GM12878 (cell line): ENCODE measurements around the gene PUDP. TPM values are rescaled to one million over a fixed set of nuclear protein-coding genes. Genes with fewer than 3 reads are reported as not detected.
A peak's percentile ranks its signal among the peaks of the same experiment; 100 is the strongest.

Experiments used
- BACH1 ChIP-seq: fragments of 450-650 bp; IDR thresholded peaks from 2 replicates; pipeline ENCODE4 v1.6.1; 2017; ENCODE audit warnings: mild to moderate bottlenecking, borderline replicate concordance
- CHD2 ChIP-seq: IDR thresholded peaks from 2 replicates; pipeline ENCODE4 v1.6.1; 2011; ENCODE audit warnings: low read depth, low read length, improper control_type of control experiment, borderline replicate concordance
- CREB1 ChIP-seq: IDR thresholded peaks from 2 replicates; pipeline ENCODE4 v1.6.1; 2012; ENCODE audit warnings: low read depth, mild to moderate bottlenecking, inconsistent platforms
- DPF2 ChIP-seq: fragments of 450-650 bp; IDR thresholded peaks from 2 replicates; pipeline ENCODE4 v1.6.1; 2017; ENCODE audit warnings: mild to moderate bottlenecking
- EZH2 ChIP-seq: IDR thresholded peaks from 2 replicates; pipeline ENCODE4 v1.6.1; 2012; ENCODE audit warnings: low read depth, mild to moderate bottlenecking, control low read depth, inconsistent platforms, low read length, borderline replicate concordance; ENCODE audit not compliant: control insufficient read depth
- HCFC1 ChIP-seq: fragments of 150-350 bp; IDR thresholded peaks from 2 replicates; pipeline ENCODE4 v1.6.1; 2014; ENCODE audit warnings: low read length
- MEF2B ChIP-seq: fragments of 450-650 bp; IDR thresholded peaks from 2 replicates; pipeline ENCODE4 v1.6.1; 2018; ENCODE audit warnings: mild to moderate bottlenecking, moderate library complexity; ENCODE audit not compliant: partially characterized antibody, poor library complexity, severe bottlenecking
- MTA3 ChIP-seq: IDR thresholded peaks from 2 replicates; pipeline ENCODE4 v1.6.1; 2012; ENCODE audit warnings: low read length, inconsistent platforms, borderline replicate concordance
- NR2C1 ChIP-seq: fragments of 450-650 bp; IDR thresholded peaks from 2 replicates; pipeline ENCODE4 v1.6.1; 2017; ENCODE audit warnings: antibody characterized with exemption, mild to moderate bottlenecking, moderate library complexity
- RELA ChIP-seq: fragments of 450-650 bp; IDR thresholded peaks from 2 replicates; pipeline ENCODE4 v1.8.0; 2014; ENCODE audit warnings: borderline replicate concordance; ENCODE audit not compliant: partially characterized antibody
- SMAD1 ChIP-seq: fragments of 450-650 bp; IDR thresholded peaks from 2 replicates; pipeline ENCODE4 v1.6.1; 2018; ENCODE audit warnings: mild to moderate bottlenecking, low read depth; ENCODE audit not compliant: partially characterized antibody
- SMARCA5 ChIP-seq: fragments of 450-650 bp; IDR thresholded peaks from 2 replicates; pipeline ENCODE4 v1.6.1; 2017; ENCODE audit warnings: mild to moderate bottlenecking
- SPI1 ChIP-seq: IDR thresholded peaks from 2 replicates; pipeline ENCODE4 v1.6.1; 2011; ENCODE audit warnings: low read depth, mild to moderate bottlenecking, low read length, moderate library complexity, borderline replicate concordance; ENCODE audit not compliant: insufficient read depth
- TCF7 ChIP-seq: IDR thresholded peaks from 2 replicates; pipeline ENCODE4 v1.6.1; 2014; ENCODE audit warnings: antibody characterized with exemption, borderline replicate concordance
- ZNF24 ChIP-seq: fragments of 450-650 bp; IDR thresholded peaks from 2 replicates; pipeline ENCODE4 v1.6.1; 2017; ENCODE audit warnings: antibody characterized with exemption, mild to moderate bottlenecking
- ZNF622 ChIP-seq: fragments of 450-650 bp; IDR thresholded peaks from 2 replicates; pipeline ENCODE4 v1.6.1; 2017; ENCODE audit warnings: mild to moderate bottlenecking, inconsistent platforms
- ZZZ3 ChIP-seq: IDR thresholded peaks from 2 replicates; pipeline ENCODE4 v1.6.1; 2011; ENCODE audit warnings: low read depth; ENCODE audit not compliant: control insufficient read depth, insufficient read length
- polyA plus RNA-seq, 11 experiments: library from polyadenylated mRNA; depleted of rRNA in 4 of 11; unstranded in 6 of 11; stranded (reverse) in 5 of 11; fragments of >200 nt; fragmentation: Nextera tagmentation in 4 of 11; fragmentation: Illumina TruSeq in 1 of 11; extraction: Ambion mirVana in 4 of 11; extraction: Trizol in 1 of 11; gene quantifications; 1 replicate in 1 of 11; 2 replicates in 10 of 11; pipeline versions ENCODE4 v1.2.1 to v1.2.3, GENCODE V29; 2011 to 2016; ENCODE audit warnings: inconsistent platforms in 2 of 11, missing spikeins in 2 of 11, low read depth in 1 of 11
- total RNA-seq, 4 experiments: library from RNA; depleted of rRNA in 3 of 4; stranded (reverse); fragments of >200 nt in 3 of 4; fragmentation: Illumina TruSeq in 1 of 4; extraction: Trizol in 1 of 4; gene quantifications; 2 replicates each; pipeline versions ENCODE4 v1.2.1 to v1.2.3, GENCODE V29; 2013 to 2021
- TF ChIP-seq, protein P1 (sequence below): fragments of 450-650 bp; IDR thresholded peaks from 2 replicates; pipeline ENCODE4 v1.6.1; 2018; ENCODE audit warnings: borderline replicate concordance, mild to moderate bottlenecking; ENCODE audit not compliant: partially characterized antibody
- TF ChIP-seq, protein P2 (sequence below): fragments of 450-650 bp; IDR thresholded peaks from 2 replicates; pipeline ENCODE4 v1.6.1; 2017; ENCODE audit warnings: mild to moderate bottlenecking, low read depth, inconsistent platforms; ENCODE audit not compliant: poor library complexity, severe bottlenecking
- TF ChIP-seq, protein P3 (sequence below): fragments of 450-650 bp; IDR thresholded peaks from 2 replicates; pipeline ENCODE4 v1.6.1; 2014; ENCODE audit warnings: mild to moderate bottlenecking
- TF ChIP-seq, protein P4 (sequence below): IDR thresholded peaks from 2 replicates; pipeline ENCODE4 v1.6.1; 2011; ENCODE audit warnings: borderline replicate concordance, low read depth, mild to moderate bottlenecking, moderate library complexity, mixed read lengths, low read length; ENCODE audit not compliant: insufficient read depth; ENCODE audit errors: extremely low read length
- TF ChIP-seq, protein P5 (sequence below): IDR thresholded peaks from 2 replicates; pipeline ENCODE4 v1.6.1; 2012; ENCODE audit warnings: low read depth, low read length, improper control_type of control experiment

PUDP gene
- total and polyA plus RNA-seq, 10 of the 15 experiments (the other 5 are each of a cell fraction or from before 2014, with no cell fraction given): 30.8 to 83.5 (median 61.7) TPM

DNA sequence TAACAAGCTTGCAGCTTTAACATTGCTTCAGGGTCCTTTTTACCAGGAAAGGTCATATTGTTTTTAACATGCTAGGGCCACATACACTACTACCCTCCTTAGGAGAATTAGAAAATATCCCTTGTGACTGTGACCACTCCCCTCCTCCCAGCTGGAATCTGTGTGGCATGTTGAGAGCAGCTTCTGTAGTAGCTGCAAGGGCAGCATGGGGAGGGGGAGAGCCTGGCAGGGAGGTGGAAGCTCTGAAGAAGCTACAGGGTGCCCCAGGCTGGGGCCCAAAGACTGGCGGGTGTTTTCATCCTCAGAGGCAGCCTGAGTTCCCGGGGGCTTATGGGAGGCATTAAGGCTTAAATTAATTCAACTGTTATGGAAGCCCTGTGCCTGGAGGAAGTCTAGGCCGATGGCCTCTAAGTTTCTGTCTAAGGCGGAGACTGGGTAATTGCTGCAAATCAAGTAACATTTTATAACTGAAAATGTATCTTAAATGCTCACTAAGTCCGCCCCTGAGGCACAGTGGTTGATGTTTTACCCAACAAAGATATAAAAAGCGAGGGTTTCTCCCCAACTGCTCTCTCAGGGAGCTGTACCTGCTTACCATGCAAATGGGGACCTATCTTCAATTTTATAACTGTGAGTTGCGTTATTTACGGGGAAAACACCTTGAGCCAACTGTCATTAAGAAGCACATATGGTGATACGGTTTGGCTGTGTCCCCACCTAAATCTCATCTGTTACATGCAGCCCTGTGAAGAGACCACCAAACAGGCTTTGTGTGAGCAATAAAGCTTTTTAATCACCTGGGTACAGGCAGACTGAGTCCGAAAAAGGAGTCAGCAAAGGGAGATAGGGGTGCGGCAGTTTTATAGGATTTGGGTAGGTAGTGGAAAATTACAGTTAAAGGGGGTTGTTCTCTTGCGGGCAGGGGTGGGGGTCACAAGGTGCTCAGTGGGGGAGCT, 37.8 kb downstream of the PUDP start (continued):
- TF ChIP-seq, protein P1, sequence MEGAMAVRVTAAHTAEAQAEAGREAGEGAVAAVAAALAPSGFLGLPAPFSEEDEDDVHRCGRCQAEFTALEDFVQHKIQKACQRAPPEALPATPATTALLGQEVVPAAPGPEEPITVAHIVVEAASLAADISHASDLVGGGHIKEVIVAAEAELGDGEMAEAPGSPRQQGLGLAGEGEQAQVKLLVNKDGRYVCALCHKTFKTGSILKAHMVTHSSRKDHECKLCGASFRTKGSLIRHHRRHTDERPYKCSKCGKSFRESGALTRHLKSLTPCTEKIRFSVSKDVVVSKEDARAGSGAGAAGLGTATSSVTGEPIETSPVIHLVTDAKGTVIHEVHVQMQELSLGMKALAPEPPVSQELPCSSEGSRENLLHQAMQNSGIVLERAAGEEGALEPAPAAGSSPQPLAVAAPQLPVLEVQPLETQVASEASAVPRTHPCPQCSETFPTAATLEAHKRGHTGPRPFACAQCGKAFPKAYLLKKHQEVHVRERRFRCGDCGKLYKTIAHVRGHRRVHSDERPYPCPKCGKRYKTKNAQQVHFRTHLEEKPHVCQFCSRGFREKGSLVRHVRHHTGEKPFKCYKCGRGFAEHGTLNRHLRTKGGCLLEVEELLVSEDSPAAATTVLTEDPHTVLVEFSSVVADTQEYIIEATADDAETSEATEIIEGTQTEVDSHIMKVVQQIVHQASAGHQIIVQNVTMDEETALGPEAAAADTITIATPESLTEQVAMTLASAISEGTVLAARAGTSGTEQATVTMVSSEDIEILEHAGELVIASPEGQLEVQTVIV: no peak
- no peak; the same call in 1 of the 2 replicates for TF ChIP-seq HCFC1
- TF ChIP-seq ZNF622: no peak
- TF ChIP-seq BACH1: no peak
- no peak for TF ChIP-seq MEF2B
- peak; percentile 66; the same call in 1 of the 2 replicates for TF ChIP-seq DPF2
- TF ChIP-seq CHD2: 0 out of 2 replicates have a peak, but pooled peaks have one; percentile 49
- no peak for TF ChIP-seq CREB1
- TF ChIP-seq, protein P2, sequence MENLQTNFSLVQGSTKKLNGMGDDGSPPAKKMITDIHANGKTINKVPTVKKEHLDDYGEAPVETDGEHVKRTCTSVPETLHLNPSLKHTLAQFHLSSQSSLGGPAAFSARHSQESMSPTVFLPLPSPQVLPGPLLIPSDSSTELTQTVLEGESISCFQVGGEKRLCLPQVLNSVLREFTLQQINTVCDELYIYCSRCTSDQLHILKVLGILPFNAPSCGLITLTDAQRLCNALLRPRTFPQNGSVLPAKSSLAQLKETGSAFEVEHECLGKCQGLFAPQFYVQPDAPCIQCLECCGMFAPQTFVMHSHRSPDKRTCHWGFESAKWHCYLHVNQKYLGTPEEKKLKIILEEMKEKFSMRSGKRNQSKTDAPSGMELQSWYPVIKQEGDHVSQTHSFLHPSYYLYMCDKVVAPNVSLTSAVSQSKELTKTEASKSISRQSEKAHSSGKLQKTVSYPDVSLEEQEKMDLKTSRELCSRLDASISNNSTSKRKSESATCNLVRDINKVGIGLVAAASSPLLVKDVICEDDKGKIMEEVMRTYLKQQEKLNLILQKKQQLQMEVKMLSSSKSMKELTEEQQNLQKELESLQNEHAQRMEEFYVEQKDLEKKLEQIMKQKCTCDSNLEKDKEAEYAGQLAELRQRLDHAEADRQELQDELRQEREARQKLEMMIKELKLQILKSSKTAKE: no peak
- TF ChIP-seq SMARCA5: peak; percentile 25; the same call in 1 of the 2 replicates
- no peak for TF ChIP-seq TCF7
- TF ChIP-seq EZH2: no peak
- no peak for TF ChIP-seq ZNF24
- TF ChIP-seq, protein P3, sequence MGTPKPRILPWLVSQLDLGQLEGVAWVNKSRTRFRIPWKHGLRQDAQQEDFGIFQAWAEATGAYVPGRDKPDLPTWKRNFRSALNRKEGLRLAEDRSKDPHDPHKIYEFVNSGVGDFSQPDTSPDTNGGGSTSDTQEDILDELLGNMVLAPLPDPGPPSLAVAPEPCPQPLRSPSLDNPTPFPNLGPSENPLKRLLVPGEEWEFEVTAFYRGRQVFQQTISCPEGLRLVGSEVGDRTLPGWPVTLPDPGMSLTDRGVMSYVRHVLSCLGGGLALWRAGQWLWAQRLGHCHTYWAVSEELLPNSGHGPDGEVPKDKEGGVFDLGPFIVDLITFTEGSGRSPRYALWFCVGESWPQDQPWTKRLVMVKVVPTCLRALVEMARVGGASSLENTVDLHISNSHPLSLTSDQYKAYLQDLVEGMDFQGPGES: no peak
- no peak for TF ChIP-seq RELA
- peak; percentile 15 for TF ChIP-seq SMAD1
- no peak for TF ChIP-seq ZZZ3
- TF ChIP-seq, protein P4, sequence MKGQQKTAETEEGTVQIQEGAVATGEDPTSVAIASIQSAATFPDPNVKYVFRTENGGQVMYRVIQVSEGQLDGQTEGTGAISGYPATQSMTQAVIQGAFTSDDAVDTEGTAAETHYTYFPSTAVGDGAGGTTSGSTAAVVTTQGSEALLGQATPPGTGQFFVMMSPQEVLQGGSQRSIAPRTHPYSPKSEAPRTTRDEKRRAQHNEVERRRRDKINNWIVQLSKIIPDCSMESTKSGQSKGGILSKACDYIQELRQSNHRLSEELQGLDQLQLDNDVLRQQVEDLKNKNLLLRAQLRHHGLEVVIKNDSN: no peak
- TF ChIP-seq, protein P5, sequence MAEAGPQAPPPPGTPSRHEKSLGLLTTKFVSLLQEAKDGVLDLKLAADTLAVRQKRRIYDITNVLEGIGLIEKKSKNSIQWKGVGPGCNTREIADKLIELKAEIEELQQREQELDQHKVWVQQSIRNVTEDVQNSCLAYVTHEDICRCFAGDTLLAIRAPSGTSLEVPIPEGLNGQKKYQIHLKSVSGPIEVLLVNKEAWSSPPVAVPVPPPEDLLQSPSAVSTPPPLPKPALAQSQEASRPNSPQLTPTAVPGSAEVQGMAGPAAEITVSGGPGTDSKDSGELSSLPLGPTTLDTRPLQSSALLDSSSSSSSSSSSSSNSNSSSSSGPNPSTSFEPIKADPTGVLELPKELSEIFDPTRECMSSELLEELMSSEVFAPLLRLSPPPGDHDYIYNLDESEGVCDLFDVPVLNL: no peak
- TF ChIP-seq MTA3: no peak
- no peak for TF ChIP-seq NR2C1
- TF ChIP-seq SPI1: no peak
